A673 (cell line): ENCODE measurements around the gene MAGEB16.

Experiments used
- CTCF ChIP-seq: fragments of 300-800, 200-600 bp; sonication (generic); conservative IDR thresholded peaks from 2 replicates; pipeline ENCODE4 v1.5.1; 2017; ENCODE audit warnings: low read depth, mild to moderate bottlenecking, antibody characterized with exemption, low read length, moderate library complexity, mixed read lengths
- EZH2 ChIP-seq: fragments of 200-600 bp; sonication (generic); IDR thresholded peaks from 2 replicates; pipeline ENCODE4 v1.6.1; 2017; ENCODE audit warnings: borderline replicate concordance, low read depth, mild to moderate bottlenecking, mixed read lengths, antibody characterized with exemption, low read length; ENCODE audit not compliant: poor library complexity, severe bottlenecking

- TF ChIP-seq CTCF (no peak), EZH2 (no peak)
These were observed 31.4 kb downstream of the MAGEB16 start for GRCh38 chrX:35829501-35829900.
